EL (cell line): ENCODE data around the gene SCN8A.
"Not testable (repeated sequence)": the region's sequence is repeated elsewhere in the genome, so short reads cannot be mapped to it uniquely, and the experiment has no call there.

Experiments used
- DNase-seq: peaks from one replicate; pipeline ENCODE4 v3.0.0-alpha.2; 2016

The SCN8A gene

GRCh38 chr12:51625370-51625769 is 34.3 kb downstream of the SCN8A start:
- no peak for DNase-seq

- DNase-seq: no peak
Observed at GRCh38 chr12:51626115-51626514, 35.1 kb downstream of the SCN8A start.

- no peak for DNase-seq
Observed at GRCh38 chr12:51626629-51627028, 35.6 kb downstream of the SCN8A start.

GRCh38 chr12:51630256-51630880 is 39.3 kb downstream of the SCN8A start:
- DNase-seq: no peak

- DNase-seq: no peak
Observed at GRCh38 chr12:51630986-51631385, 40.0 kb downstream of the SCN8A start.

GRCh38 chr12:51631591-51631990 is 40.6 kb downstream of the SCN8A start:
- peak; percentile 77 for DNase-seq

GRCh38 chr12:51632623-51633022 is 41.6 kb downstream of the SCN8A start:
- no peak for DNase-seq

GRCh38 chr12:51635346-51635745 is 44.3 kb downstream of the SCN8A start:
- peak; percentile 50 for DNase-seq

GRCh38 chr12:51636581-51636980 is 45.5 kb downstream of the SCN8A start:
- peak; percentile 82 for DNase-seq

GRCh38 chr12:51636986-51637385 is 46.0 kb downstream of the SCN8A start:
- peak; percentile 8 for DNase-seq

GRCh38 chr12:51639361-51639760 is 48.3 kb downstream of the SCN8A start:
- peak; percentile 48 for DNase-seq

- no peak for DNase-seq
Observed at GRCh38 chr12:51642286-51642685, 51.3 kb downstream of the SCN8A start.

GRCh38 chr12:51643951-51644350 is 52.9 kb downstream of the SCN8A start:
- no peak for DNase-seq

GRCh38 chr12:51644691-51645090 is 53.7 kb downstream of the SCN8A start:
- not testable (repeated sequence) for DNase-seq

- DNase-seq: no peak
Observed at GRCh38 chr12:51645961-51646360, 54.9 kb downstream of the SCN8A start.

GRCh38 chr12:51647647-51648046 is 56.6 kb downstream of the SCN8A start:
- no peak for DNase-seq

GRCh38 chr12:51653431-51653830 is 62.4 kb downstream of the SCN8A start:
- no peak for DNase-seq

GRCh38 chr12:51661199-51661598 is 70.2 kb downstream of the SCN8A start:
- no peak for DNase-seq

GRCh38 chr12:51661836-51662235 is 70.8 kb downstream of the SCN8A start:
- DNase-seq: no peak

GRCh38 chr12:51662728-51663154 is 71.7 kb downstream of the SCN8A start:
- no peak for DNase-seq

- no peak for DNase-seq
Observed at GRCh38 chr12:51663390-51663789, 72.4 kb downstream of the SCN8A start.

- DNase-seq: no peak
Observed at GRCh38 chr12:51666696-51667095, 75.7 kb downstream of the SCN8A start.

GRCh38 chr12:51667269-51667668 is 76.2 kb downstream of the SCN8A start:
- no peak for DNase-seq

- DNase-seq: no peak
Observed at GRCh38 chr12:51669271-51669670, 78.2 kb downstream of the SCN8A start.

- DNase-seq: no peak
Observed at GRCh38 chr12:51669996-51670395, 79.0 kb downstream of the SCN8A start.
